NB4 (cell line): ENCODE measurements around the gene SCNN1B.

Source experiments
- CTCF ChIP-seq: IDR thresholded peaks from one replicate; pipeline ENCODE4 v1.5.1; 2012; ENCODE audit warnings: low read depth, low read length
- MAX ChIP-seq: IDR thresholded peaks from 2 replicates; pipeline ENCODE4 v1.6.1; 2011; ENCODE audit warnings: low read depth, low read length
- MYC ChIP-seq: IDR thresholded peaks from 2 replicates; pipeline ENCODE4 v1.6.1; 2011; ENCODE audit warnings: low read depth, low read length
- POLR2A ChIP-seq: IDR thresholded peaks from 2 replicates; pipeline ENCODE4 v1.6.1; 2011; ENCODE audit warnings: mild to moderate bottlenecking; ENCODE audit not compliant: insufficient read length; ENCODE audit errors: extremely low read depth

GRCh38 chr16:23304620-23305019 lies 2.5 kb downstream of the SCNN1B start:
- no peak for TF ChIP-seq CTCF
- TF ChIP-seq POLR2A: no peak
- TF ChIP-seq MYC: no peak
- no peak for TF ChIP-seq MAX
